Measurements from ENCODE around the gene TRIM24.
"Not testable (repeated sequence)": the region's sequence is repeated elsewhere in the genome, so short reads cannot be mapped to it uniquely, and the experiment has no call there.

The TRIM24 gene

GRCh38 chr7:138460176-138460648, at the start of gene TRIM24:
TRIM24 (plus strand) TSS chr7:138460259; CDS start chr7:138460549, 290 bp downstream.
- no peak for DNase-seq (ENCODE audit: low read depth)

DNA sequence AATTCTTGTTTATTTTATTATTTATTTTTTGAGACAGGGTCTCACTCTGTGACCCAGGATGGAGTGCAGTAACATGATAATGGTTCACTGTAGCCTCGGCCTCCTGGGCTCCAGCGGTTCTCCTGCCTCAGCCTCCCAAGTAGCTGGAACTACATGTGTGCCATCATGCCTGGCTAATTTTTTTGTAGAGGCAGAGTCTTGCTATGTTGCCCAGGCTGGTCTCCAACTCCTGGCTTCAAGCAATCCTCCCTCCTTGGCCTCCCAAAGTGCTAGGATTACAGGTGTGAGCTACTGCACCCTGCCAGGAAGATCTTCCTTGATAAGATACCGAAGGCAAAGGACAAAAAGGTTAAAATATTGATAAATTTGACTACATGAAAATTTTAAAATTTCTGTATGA, 48.0 kb upstream of the TRIM24 start:
- not testable (repeated sequence) for DNase-seq (ENCODE audit: low read depth)

GRCh38 chr7:138412921-138413320, 47.1 kb upstream of the TRIM24 start:
- DNase-seq (ENCODE audit: low read depth): not testable (repeated sequence)

GRCh38 chr7:138417078-138417700, 42.9 kb upstream of the TRIM24 start:
- no peak for DNase-seq (ENCODE audit: low read depth)

DNA sequence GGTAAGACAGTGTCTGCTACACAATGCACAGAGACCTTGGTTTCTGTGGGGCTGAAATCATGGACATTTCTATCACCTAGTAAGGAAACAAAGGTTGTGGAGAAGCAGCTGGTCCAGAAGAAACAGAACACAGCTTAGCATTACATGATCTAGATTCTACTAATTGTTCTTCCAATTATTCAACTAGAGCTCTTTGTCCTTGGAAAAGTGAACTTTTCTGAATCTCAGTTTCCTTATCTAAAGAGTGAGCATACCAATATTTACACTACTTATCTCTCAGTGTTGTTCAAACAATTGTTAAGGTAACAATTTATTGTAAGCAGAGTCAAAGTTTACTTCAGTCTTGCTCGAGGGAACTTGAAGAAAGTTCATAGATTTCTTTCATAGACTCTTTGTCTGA, 42.3 kb upstream of the TRIM24 start:
- no peak for DNase-seq (ENCODE audit: low read depth)

DNA sequence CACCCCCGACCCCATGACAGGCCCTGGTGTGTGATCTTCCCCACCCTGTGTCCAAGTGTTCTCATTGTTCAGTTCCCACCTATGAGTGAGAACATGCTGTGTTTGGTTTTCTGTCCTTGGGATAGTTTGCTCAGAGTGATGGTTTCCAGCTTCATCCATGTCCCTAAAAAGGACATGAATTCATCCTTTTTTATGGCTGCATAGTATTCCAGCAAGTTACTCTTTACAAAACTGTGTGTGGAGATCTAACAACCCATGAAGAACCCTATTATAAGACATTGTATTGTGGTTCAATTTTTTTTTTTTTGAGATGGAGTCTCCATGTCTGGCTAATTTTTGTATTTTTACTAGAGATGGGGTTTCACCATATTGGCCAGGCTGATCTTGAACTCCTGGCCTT, 41.7 kb upstream of the TRIM24 start:
- DNase-seq (ENCODE audit: low read depth): not testable (repeated sequence)

DNA sequence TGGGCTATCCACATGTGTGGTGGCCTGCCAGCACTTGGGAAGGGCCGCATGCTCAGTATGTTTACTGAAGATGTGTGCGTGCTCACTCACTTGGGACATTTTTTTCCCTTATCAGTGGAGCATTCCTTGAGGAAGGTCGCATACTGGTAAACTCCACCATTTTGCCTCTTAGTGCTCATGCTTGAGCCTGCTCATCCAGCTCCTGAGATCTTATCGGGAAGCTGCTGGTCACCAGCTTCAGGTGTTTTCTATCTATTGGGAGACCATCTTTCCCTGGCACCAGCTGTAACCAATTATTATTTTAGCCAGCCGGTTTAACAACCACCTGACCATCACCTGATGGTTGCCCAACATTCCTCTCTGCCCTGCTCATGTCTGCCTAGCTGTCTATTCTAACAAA, 35.0 kb upstream of the TRIM24 start:
- DNase-seq (ENCODE audit: low read depth): no peak

DNA sequence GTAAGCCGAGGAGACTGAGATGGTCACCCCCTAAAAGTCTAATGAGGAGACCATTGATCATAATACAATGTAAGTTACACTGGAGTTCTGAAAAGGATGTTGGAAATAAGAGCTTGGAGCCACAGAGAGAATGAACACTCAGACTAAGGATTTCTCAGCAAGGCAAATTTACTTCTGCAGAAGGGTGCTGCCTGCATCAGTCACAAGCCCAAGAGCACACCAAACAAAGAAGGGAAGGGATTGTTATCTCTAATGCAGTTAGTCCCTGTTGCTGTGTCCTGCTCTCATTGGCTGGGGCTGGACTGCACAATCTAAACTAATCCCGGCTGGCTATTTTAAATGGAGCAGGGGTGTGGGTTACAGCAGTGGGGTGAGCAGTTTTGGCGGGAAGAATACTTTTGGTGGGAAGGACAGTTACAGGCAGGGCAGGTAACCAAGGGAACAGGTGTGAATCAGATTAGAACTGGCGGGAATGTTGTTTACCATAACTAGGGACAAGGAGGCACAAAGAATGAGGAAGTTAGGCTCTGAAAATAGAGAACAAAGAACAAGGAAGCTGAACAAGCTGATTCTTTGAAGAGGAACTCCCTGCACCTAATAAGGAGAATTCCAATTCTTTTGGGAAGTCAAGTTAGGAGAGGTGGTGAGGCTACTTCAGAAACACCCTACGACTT, 30.3 kb upstream of the TRIM24 start:
- DNase-seq (ENCODE audit: low read depth): no peak

DNA sequence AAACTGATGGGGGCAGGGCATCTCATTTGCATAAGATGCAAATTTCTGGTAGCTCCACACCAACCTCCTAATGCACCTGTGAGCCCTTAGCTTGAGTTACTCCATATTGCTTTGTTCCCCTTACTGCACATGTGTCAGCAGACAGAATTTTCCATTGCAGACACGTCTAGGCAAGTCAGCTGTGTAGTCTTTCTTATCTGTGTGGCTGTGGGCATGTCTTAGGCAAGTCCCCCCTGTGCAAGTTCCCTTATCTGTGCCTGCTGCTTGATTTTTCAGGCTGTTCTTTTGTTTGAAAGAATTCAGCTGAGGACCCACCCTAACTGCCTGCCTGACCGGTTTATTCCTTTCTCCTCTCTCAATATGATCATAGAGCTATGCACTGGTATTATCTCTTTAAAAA, 28.5 kb upstream of the TRIM24 start:
- no peak for DNase-seq (ENCODE audit: low read depth)

GRCh38 chr7:138433583-138434443, 26.2 kb upstream of the TRIM24 start:
- DNase-seq (ENCODE audit: low read depth): no peak

DNA sequence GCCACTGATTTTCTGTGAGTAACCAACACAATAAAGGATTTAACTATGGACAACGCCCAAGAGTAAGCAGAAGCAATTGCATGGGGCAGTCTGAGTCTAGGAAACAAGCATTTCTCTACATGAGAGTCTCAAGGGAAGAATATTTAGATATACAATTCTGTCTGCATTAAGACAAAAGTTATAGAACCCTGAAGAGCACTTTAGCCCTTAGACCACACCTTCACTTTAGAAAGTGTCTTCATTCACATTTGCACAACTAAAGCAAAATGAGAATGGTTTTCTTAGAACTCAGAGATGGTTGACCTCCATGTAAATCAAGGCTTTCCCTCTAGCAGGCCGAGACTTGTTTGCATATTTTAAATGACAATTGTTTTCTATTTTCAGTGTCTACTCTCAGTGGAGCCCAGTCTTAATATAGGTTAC, 25.5 kb upstream of the TRIM24 start:
- DNase-seq (ENCODE audit: low read depth): no peak

- no peak for DNase-seq (ENCODE audit: low read depth)
These were observed 24.7 kb upstream of the TRIM24 start for GRCh38 chr7:138435231-138435919.

DNA sequence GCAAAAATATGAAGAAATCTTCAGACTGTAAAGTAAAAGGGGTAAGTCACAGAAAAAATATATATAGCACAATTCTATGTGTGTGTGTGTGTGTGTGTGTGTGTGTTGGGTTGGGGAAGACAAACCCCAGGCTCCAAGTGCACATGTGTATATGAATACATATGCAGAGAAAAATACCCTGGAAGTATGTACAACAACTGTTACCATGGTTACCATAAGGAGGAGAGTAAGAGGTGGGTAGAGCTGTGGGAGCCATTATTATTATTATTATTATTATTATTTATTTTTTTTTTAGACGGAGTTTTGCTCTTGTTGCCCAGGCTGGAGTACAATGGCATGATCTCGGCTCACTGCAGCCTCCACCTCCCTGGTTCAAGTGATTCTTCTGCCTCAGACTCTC, 23.7 kb upstream of the TRIM24 start:
- no peak for DNase-seq (ENCODE audit: low read depth)

GRCh38 chr7:138440460-138440859, 19.6 kb upstream of the TRIM24 start:
- DNase-seq (ENCODE audit: low read depth): no peak

- DNase-seq (ENCODE audit: low read depth): no peak
These were observed 17.2 kb upstream of the TRIM24 start for GRCh38 chr7:138442822-138443221.

GRCh38 chr7:138449580-138449979, 10.5 kb upstream of the TRIM24 start:
- DNase-seq (ENCODE audit: low read depth): no peak

- no peak for DNase-seq (ENCODE audit: low read depth)
These were observed 4.5 kb upstream of the TRIM24 start for GRCh38 chr7:138455609-138456008.

GRCh38 chr7:138456220-138456619, 3.8 kb upstream of the TRIM24 start:
- no peak for DNase-seq (ENCODE audit: low read depth)

GRCh38 chr7:138458576-138459412, 1.3 kb upstream of the TRIM24 start:
- DNase-seq (ENCODE audit: low read depth): no peak

GRCh38 chr7:138459413-138460175, 465 bp upstream of the TRIM24 start:
- DNase-seq (ENCODE audit: low read depth): peak; percentile 92

Data from non-pigmented ciliary epithelial cell (primary cell).